GM12878 (cell line): ENCODE measurements around the gene C5AR2. TPM values are rescaled to one million over a fixed set of nuclear protein-coding genes. Genes with fewer than 3 reads are reported as not detected.
"Not testable (repeated sequence)": the region's sequence is repeated elsewhere in the genome, so short reads cannot be mapped to it uniquely, and the experiment has no call there.

Source experiments
- ATAC-seq: fragments of 200-7000 bp; cut with Tn5 transposase; 3 replicates; pipeline ENCODE4 v1.9.1; 2020; ENCODE audit warnings: mild to moderate bottlenecking, moderate library complexity
- BruUV-seq: library from RNA; stranded (reverse); fragments of 400-500 nt; replicated peaks from 2 replicates; lab custom pipeline; 2021; lab: Mats Ljungman, UMichigan
- CTCF ChIA-PET: fragments of 300-600 bp; sonication (Branson Sonifier 250); formaldehyde crosslinking; extraction: SDS; loops from one replicate; lab custom pipeline; 2021; ENCODE audit warnings: inconsistent platforms; lab: Yijun Ruan, JAX
- POLR2A ChIA-PET: fragments of 350-600 bp; formaldehyde crosslinking; extraction: SDS; loops from one replicate; lab custom pipeline; 2021; ENCODE audit warnings: inconsistent platforms; lab: Charles Lee
- RAD21 ChIA-PET: fragments of 300-600 bp; sonication (Branson Sonifier 250); formaldehyde crosslinking; loops from one replicate; lab custom pipeline; 2023; ENCODE audit warnings: antibody characterized with exemption; ENCODE audit not compliant: unreplicated experiment; lab: Charles Lee
- SMC1A ChIA-PET: fragments of 300-600 bp; sonication (Branson Sonifier 250); formaldehyde crosslinking; loops from one replicate; lab custom pipeline; 2023; ENCODE audit not compliant: unreplicated experiment, uncharacterized antibody; lab: Charles Lee
- DNase-seq: peaks from one replicate; pipeline ENCODE4 v3.0.0-alpha.2; 2011; ENCODE audit warnings: low read depth, low spot score
- FAIRE-seq: peaks from 3 replicates; lab custom pipeline; 2011; peaks lifted over from hg19 to GRCh38; lab: Jason Lieb, UNC
- H2AFZ ChIP-seq: 2 replicates; pipeline ENCODE4 v1.6.0; 2011; ENCODE audit warnings: low read depth, low read length, control low read depth; ENCODE audit not compliant: control insufficient read depth
- H3K27ac ChIP-seq: 2 replicates; pipeline ENCODE4 v1.5.1; 2011; ENCODE audit warnings: control low read depth; ENCODE audit not compliant: control insufficient read depth, insufficient read depth
- H3K27me3 ChIP-seq, 2 experiments: replicated peaks in 1 of 2; 2 replicates each; pipeline versions ENCODE4 v1.6.0 to v1.6.1; 2011; ENCODE audit warnings: low read length in 1 of 2; ENCODE audit not compliant: control insufficient read depth in 2 of 2, insufficient read depth in 2 of 2
- H3K36me3 ChIP-seq, 2 experiments: 2 replicates each; pipeline ENCODE4 v1.5.1; 2011; ENCODE audit warnings: low read length in 1 of 2; ENCODE audit not compliant: control insufficient read depth in 2 of 2, insufficient read depth in 2 of 2
- H3K4me1 ChIP-seq: 2 replicates; pipeline ENCODE4 v1.6.1; 2011; ENCODE audit warnings: mild to moderate bottlenecking, low read length, moderate library complexity, mixed read lengths; ENCODE audit not compliant: control insufficient read depth, insufficient read depth
- H3K4me2 ChIP-seq: 2 replicates; pipeline ENCODE4 v1.6.0; 2011; ENCODE audit warnings: control low read depth; ENCODE audit not compliant: control insufficient read depth, insufficient read depth
- H3K4me3 ChIP-seq: fragments of 200-600 bp; sonication (generic); 2 replicates; pipeline ENCODE4 v1.5.1; 2016
- H3K79me2 ChIP-seq: 2 replicates; pipeline ENCODE4 v1.6.0; 2011; ENCODE audit warnings: low read length; ENCODE audit not compliant: control insufficient read depth, insufficient read depth
- H3K9ac ChIP-seq: 2 replicates; pipeline ENCODE4 v1.8.0; 2011; ENCODE audit warnings: low read length, control low read depth, mixed read lengths; ENCODE audit not compliant: control insufficient read depth, insufficient read depth
- H3K9me3 ChIP-seq: replicated peaks from 3 replicates; pipeline ENCODE4 v1.5.1; 2011; ENCODE audit warnings: mild to moderate bottlenecking, low read length; ENCODE audit not compliant: control insufficient read depth, insufficient read depth
- H4K20me1 ChIP-seq: 2 replicates; pipeline ENCODE4 v1.6.0; 2011; ENCODE audit not compliant: control insufficient read depth, insufficient read depth
- CHD4 ChIP-seq: fragments of 200-600 bp; sonication (generic); IDR thresholded peaks from 2 replicates; pipeline ENCODE4 v1.6.1; 2016; ENCODE audit warnings: mild to moderate bottlenecking
- FOS ChIP-seq: IDR thresholded peaks from 3 replicates; pipeline ENCODE4 v1.6.1; 2011; ENCODE audit warnings: borderline replicate concordance; ENCODE audit not compliant: insufficient read length; ENCODE audit errors: extremely low read depth
- GABPA ChIP-seq: IDR thresholded peaks from 2 replicates; pipeline ENCODE4 v1.6.1; 2014; ENCODE audit warnings: antibody characterized with exemption, low read depth, mild to moderate bottlenecking, inconsistent platforms
- ZNF207 ChIP-seq: fragments of 450-650 bp; IDR thresholded peaks from 2 replicates; pipeline ENCODE4 v1.6.1; 2014; ENCODE audit warnings: antibody characterized with exemption, mild to moderate bottlenecking, borderline replicate concordance
- ZNF687 ChIP-seq: fragments of 450-650 bp; IDR thresholded peaks from 2 replicates; pipeline ENCODE4 v1.6.1; 2017; ENCODE audit warnings: mild to moderate bottlenecking, moderate library complexity
- WGBS: methylation state at CpG from one replicate; pipeline ENCODE4 v1.1.6; 2016; ENCODE audit warnings: low lambda C conversion rate; ENCODE audit not compliant: insufficient replicate concordance, insufficient coverage; ENCODE audit errors: missing lambda C conversion rate; 5-methylcytosine and 5-hydroxymethylcytosine counted together
- in situ Hi-C: fragments of 300-500 bp; cut with MboI; formaldehyde crosslinking; loops from 9 replicates; pipeline ENCODE4 v1.14.3; 2018; ENCODE audit warnings: mixed read lengths
- intact Hi-C: fragments of 100-400 bp; cut with micrococcal nuclease; formaldehyde crosslinking; loops from one replicate; pipeline ENCODE4 v1.14.2; 2022; ENCODE audit not compliant: unreplicated experiment
- polyA plus RNA-seq, 11 experiments: library from polyadenylated mRNA; depleted of rRNA in 4 of 11; unstranded in 6 of 11; stranded (reverse) in 5 of 11; fragments of >200 nt; fragmentation: Nextera tagmentation in 4 of 11; fragmentation: Illumina TruSeq in 1 of 11; extraction: Ambion mirVana in 4 of 11; extraction: Trizol in 1 of 11; gene quantifications; 1 replicate in 1 of 11; 2 replicates in 10 of 11; pipeline versions ENCODE4 v1.2.1 to v1.2.3, GENCODE V29; 2011 to 2016; ENCODE audit warnings: inconsistent platforms in 2 of 11, missing spikeins in 2 of 11, low read depth in 1 of 11
- total RNA-seq, 4 experiments: library from RNA; depleted of rRNA in 3 of 4; stranded (reverse); fragments of >200 nt in 3 of 4; fragmentation: Illumina TruSeq in 1 of 4; extraction: Trizol in 1 of 4; gene quantifications; 2 replicates each; pipeline versions ENCODE4 v1.2.1 to v1.2.3, GENCODE V29; 2013 to 2021

Gene C5AR2
- total and polyA plus RNA-seq, 10 of the 15 experiments (the other 5 are each of a cell fraction or from before 2014, with no cell fraction given), result 0.01 TPM; not detected in 9

- no peak for TF ChIP-seq CHD4
These were observed 30.3 kb downstream of the C5AR2 start (continued) for GRCh38 chr19:47362321-47362720.

GRCh38 chr19:47363758-47364531 is 32.0 kb downstream of the C5AR2 start:
- no peak for DNase-seq
- intact Hi-C loops, result no loop called here
- ChIA-PET SMC1A (no interaction called here), CTCF (no interaction called here), POLR2A (no interaction called here), RAD21 (no interaction called here)
- 95% methylated on average over 10 of the region's 13 CpGs for WGBS
- no peak for FAIRE-seq
- Histone ChIP-seq H3K4me1 (no peaks in the 10 kb centered on the region), H3K79me2 (no peaks in the 10 kb centered on the region), H2AFZ (no peak overlapping the region), H3K9me3 (no peaks in the 10 kb centered on the region), H3K27me3 (no peaks in the 10 kb centered on the region), H3K4me3 (no peak overlapping the region), H3K4me2 (no peak overlapping the region), H3K27ac (no peak overlapping the region), H3K36me3 (peaks cover 6 to 23% of the 10 kb centered on the region in 2 experiments), H4K20me1 (no peaks in the 10 kb centered on the region), H3K9ac (no peak overlapping the region)
- BruUV-seq, result TSS peak; percentile 52
- TF ChIP-seq ZNF207 (no peak), ZNF687 (no peak), GABPA (no peak), FOS (no peak)
- no peak for ATAC-seq
- in situ Hi-C loops, result no loop called here

GRCh38 chr19:47365455-47365854 is 33.5 kb downstream of the C5AR2 start:
- ATAC-seq, H3K27ac ChIP-seq, H3K4me3 ChIP-seq, H4K20me1 ChIP-seq, in situ Hi-C loops, SMC1A ChIA-PET, FAIRE-seq, H2AFZ ChIP-seq, intact Hi-C loops, H3K27me3 ChIP-seq, BruUV-seq, H3K9ac ChIP-seq, DNase-seq, H3K4me1 ChIP-seq, H3K9me3 ChIP-seq, H3K79me2 ChIP-seq, POLR2A ChIA-PET, CTCF ChIA-PET, H3K4me2 ChIP-seq: not testable (repeated sequence)
- 99% methylated on average over 10 of the region's 10 CpGs for WGBS
- peaks cover 9 to 19% of the 10 kb centered on the region in 2 experiments for H3K36me3 ChIP-seq
- RAD21 ChIA-PET, result interaction anchor here (0.6 kb wide), 1 partner anchor 321 kb away, joined by 3 read pairs; no protein-coding TSS in a partner anchor
